Brain microvascular endothelial cell (primary cell): Measurements from ENCODE around the gene SURF4.
"Not testable (repeated sequence)": the region's sequence is repeated elsewhere in the genome, so short reads cannot be mapped to it uniquely, and the experiment has no call there.

Experiments used
- DNase-seq: peaks from one replicate; pipeline ENCODE4 v3.0.0-alpha.2; 2020
- H3K27ac ChIP-seq: fragments of 250-450 bp; sonication (Bioruptor Pico); 2 replicates; pipeline ENCODE4 v1.5.1; 2020; ENCODE audit warnings: mild to moderate bottlenecking, moderate library complexity
- H3K27me3 ChIP-seq: fragments of 250-450 bp; sonication (Bioruptor Pico); replicated peaks from 2 replicates; pipeline ENCODE4 v1.5.1; 2020; ENCODE audit warnings: mild to moderate bottlenecking
- H3K36me3 ChIP-seq: fragments of 250-450 bp; sonication (Bioruptor Pico); replicated peaks from 2 replicates; pipeline ENCODE4 v1.5.1; 2020; ENCODE audit warnings: mild to moderate bottlenecking
- H3K4me3 ChIP-seq: 2 replicates; pipeline ENCODE4 v1.5.1; 2011; ENCODE audit warnings: low read depth, mild to moderate bottlenecking, control low read depth, low read length, moderate library complexity
- CTCF ChIP-seq: IDR thresholded peaks from 2 replicates; pipeline ENCODE4 v1.5.1; 2011; ENCODE audit warnings: low read depth, mild to moderate bottlenecking, moderate library complexity, low read length, control low read depth, inconsistent platforms; ENCODE audit errors: missing control alignments
- in situ Hi-C: cut with HindIII; loops from 2 replicates; pipeline ENCODE4 v1.10.0; 2017; ENCODE audit warnings: low sequenced_read_pairs, low pct_ligation_motif_present

Gene SURF4

GRCh38 chr9:133321411-133321935 lies 54.4 kb downstream of the SURF4 start:
- H3K36me3 ChIP-seq, result no peaks in the 10 kb centered on the region
- TF ChIP-seq CTCF, result no peak
- no peak overlapping the region for H3K4me3 ChIP-seq
- DNase-seq, result no peak
- in situ Hi-C loops, result no loop called here
- no peak overlapping the region for H3K27ac ChIP-seq
- H3K27me3 ChIP-seq, result no peaks in the 10 kb centered on the region

- in situ Hi-C loops, result no loop called here
- Histone ChIP-seq H3K36me3 (no peaks in the 10 kb centered on the region), H3K27me3 (no peaks in the 10 kb centered on the region)
Observed at GRCh38 chr9:133320421-133320881, 55.4 kb downstream of the SURF4 start.

GRCh38 chr9:133317551-133317950 lies 58.3 kb downstream of the SURF4 start:
- H3K36me3 ChIP-seq, DNase-seq, in situ Hi-C loops, H3K27me3 ChIP-seq, H3K27ac ChIP-seq, H3K4me3 ChIP-seq: not testable (repeated sequence)

More at GRCh38 chr9:133320421-133320881, 55.4 kb downstream of the SURF4 start:
- no peak overlapping the region for H3K27ac ChIP-seq
- no peak for TF ChIP-seq CTCF
- no peak overlapping the region for H3K4me3 ChIP-seq
- no peak for DNase-seq

- in situ Hi-C loops, result no loop called here
- no peaks in the 10 kb centered on the region for H3K36me3 ChIP-seq
- DNase-seq, result no peak
- no peaks in the 10 kb centered on the region for H3K27me3 ChIP-seq
- H3K27ac ChIP-seq, result no peak overlapping the region
- no peak for TF ChIP-seq CTCF
- no peak overlapping the region for H3K4me3 ChIP-seq
Observed at GRCh38 chr9:133315997-133316396, 59.9 kb downstream of the SURF4 start.
